Activated CD4-positive, alpha-beta memory T cell treated with anti-CD3 and anti-CD28 coated beads, Interleukin-2, amount 10 ng/mL, durations not matched to agents 7 days and 5 days (primary cell): ENCODE results near the gene MS4A6E. TPM values are rescaled to one million over a fixed set of nuclear protein-coding genes. Genes with fewer than 3 reads are reported as not detected.
"Not testable (repeated sequence)": the region's sequence is repeated elsewhere in the genome, so short reads cannot be mapped to it uniquely, and the experiment has no call there.

ENCODE experiments used
- CTCF ChIA-PET: fragments of 350-600 bp; sonication (Branson Sonifier 250); formaldehyde crosslinking; loops from one replicate; lab custom pipeline; 2021; ENCODE audit warnings: antibody characterized with exemption, inconsistent platforms; lab: Charles Lee
- POLR2A ChIA-PET: fragments of 350-600 bp; sonication (Branson Sonifier 250); formaldehyde crosslinking; loops from one replicate; lab custom pipeline; 2021; ENCODE audit warnings: antibody characterized with exemption; lab: Charles Lee
- DNase-seq: peaks from one replicate; pipeline ENCODE4 v3.0.0-alpha.2; 2020
- H3K27ac Mint-ChIP-seq: one replicate; pipeline ENCODE4 v1.8.0; 2021; ENCODE audit warnings: mild to moderate bottlenecking, mixed read lengths
- H3K27me3 Mint-ChIP-seq: one replicate; pipeline ENCODE4 v1.8.0; 2021; ENCODE audit warnings: mixed read lengths
- H3K36me3 Mint-ChIP-seq: one replicate; pipeline ENCODE4 v1.8.0; 2021; ENCODE audit warnings: low read depth, mixed read lengths
- H3K4me1 Mint-ChIP-seq: one replicate; pipeline ENCODE4 v1.8.0; 2021; ENCODE audit warnings: mixed read lengths
- H3K4me3 Mint-ChIP-seq: one replicate; pipeline ENCODE4 v1.8.0; 2021; ENCODE audit warnings: mild to moderate bottlenecking, mixed read lengths
- H3K9me3 Mint-ChIP-seq: one replicate; pipeline ENCODE4 v1.8.0; 2021; ENCODE audit warnings: mixed read lengths
- total RNA-seq, 2 experiments: library from RNA; stranded (reverse); gene quantifications; one replicate each; pipeline ENCODE4 v1.2.3, GENCODE V29; 2021

The MS4A6E gene
- not detected for total RNA-seq

- H3K27ac Mint-ChIP-seq = no peak within 1 kb of the TSS
- ChIA-PET CTCF (no interaction called here), POLR2A (no interaction called here)
- H3K9me3 Mint-ChIP-seq = no peaks in the 10 kb centered on the region
- H3K36me3 Mint-ChIP-seq = no peaks in the 10 kb centered on the region
- DNase-seq = no peak
- no peaks in the 10 kb centered on the region for H3K4me1 Mint-ChIP-seq
- H3K4me3 Mint-ChIP-seq = no peak within 1 kb of the TSS
- no peaks in the 10 kb centered on the region for H3K27me3 Mint-ChIP-seq
Measured at GRCh38 chr11:60326955-60327354, at the start of gene MS4A6E. Gene MS4A6E (plus strand): TSS chr11:60327255. CDS start chr11:60334896, 7,641 bp downstream.

GRCh38 chr11:60280412-60280811, 46.6 kb upstream of the MS4A6E start, which contains the start of gene MS4A4A:
Gene MS4A4A (plus strand): TSS chr11:60280666. CDS start chr11:60280676, 10 bp downstream.
- H3K36me3 Mint-ChIP-seq = no peaks in the 10 kb centered on the region
- no peaks in the 10 kb centered on the region for H3K4me1 Mint-ChIP-seq
- CTCF ChIA-PET = no interaction called here
- no peak within 1 kb of the TSS for H3K4me3 Mint-ChIP-seq
- no peak for DNase-seq
- POLR2A ChIA-PET = no interaction called here
- H3K9me3 Mint-ChIP-seq = no peaks in the 10 kb centered on the region
- H3K27ac Mint-ChIP-seq = no peak within 1 kb of the TSS
- H3K27me3 Mint-ChIP-seq = peaks cover 18% of the 10 kb centered on the region

- Mint-ChIP-seq H3K4me1 (no peaks in the 10 kb centered on the region), H3K27me3 (peaks cover 18% of the 10 kb centered on the region), H3K27ac (no peak overlapping the region), H3K9me3 (no peaks in the 10 kb centered on the region), H3K36me3 (no peaks in the 10 kb centered on the region), H3K4me3 (no peak overlapping the region)
- ChIA-PET CTCF (no interaction called here), POLR2A (no interaction called here)
- DNase-seq = no peak
Measured at GRCh38 chr11:60281485-60281884, 45.6 kb upstream of the MS4A6E start.

- no peak overlapping the region for H3K4me3 Mint-ChIP-seq
- no peaks in the 10 kb centered on the region for H3K36me3 Mint-ChIP-seq
- no peaks in the 10 kb centered on the region for H3K9me3 Mint-ChIP-seq
- POLR2A ChIA-PET = no interaction called here
- CTCF ChIA-PET = no interaction called here
- no peak overlapping the region for H3K27ac Mint-ChIP-seq
- H3K4me1 Mint-ChIP-seq = no peaks in the 10 kb centered on the region
- peaks cover 16% of the 10 kb centered on the region for H3K27me3 Mint-ChIP-seq
- DNase-seq = no peak
Measured at GRCh38 chr11:60282286-60282685, 44.8 kb upstream of the MS4A6E start.

- POLR2A ChIA-PET, H3K4me3 Mint-ChIP-seq, DNase-seq, CTCF ChIA-PET, H3K27ac Mint-ChIP-seq, H3K27me3 Mint-ChIP-seq, H3K9me3 Mint-ChIP-seq, H3K36me3 Mint-ChIP-seq, H3K4me1 Mint-ChIP-seq: not testable (repeated sequence)
Measured at GRCh38 chr11:60285411-60286126, 41.5 kb upstream of the MS4A6E start.

GRCh38 chr11:60288531-60288930, 38.5 kb upstream of the MS4A6E start:
- no peaks in the 10 kb centered on the region for H3K9me3 Mint-ChIP-seq
- ChIA-PET CTCF (no interaction called here), POLR2A (no interaction called here)
- H3K4me3 Mint-ChIP-seq = no peak overlapping the region
- no peak overlapping the region for H3K27ac Mint-ChIP-seq
- H3K4me1 Mint-ChIP-seq = no peaks in the 10 kb centered on the region
- H3K27me3 Mint-ChIP-seq = peaks cover 6% of the 10 kb centered on the region
- DNase-seq = no peak
- H3K36me3 Mint-ChIP-seq = no peaks in the 10 kb centered on the region

GRCh38 chr11:60292145-60292544, 34.9 kb upstream of the MS4A6E start:
- no peaks in the 10 kb centered on the region for H3K4me1 Mint-ChIP-seq
- DNase-seq = no peak
- no peaks in the 10 kb centered on the region for H3K9me3 Mint-ChIP-seq
- H3K36me3 Mint-ChIP-seq = no peaks in the 10 kb centered on the region
- H3K27ac Mint-ChIP-seq = no peak overlapping the region
- no peak overlapping the region for H3K4me3 Mint-ChIP-seq
- peaks cover 13% of the 10 kb centered on the region for H3K27me3 Mint-ChIP-seq
- CTCF ChIA-PET = no interaction called here
- POLR2A ChIA-PET = no interaction called here

- no peaks in the 10 kb centered on the region for H3K36me3 Mint-ChIP-seq
- ChIA-PET POLR2A (no interaction called here), CTCF (no interaction called here)
- no peaks in the 10 kb centered on the region for H3K9me3 Mint-ChIP-seq
- H3K27me3 Mint-ChIP-seq = peaks cover 13% of the 10 kb centered on the region
- H3K27ac Mint-ChIP-seq = no peak overlapping the region
- no peaks in the 10 kb centered on the region for H3K4me1 Mint-ChIP-seq
- no peak overlapping the region for H3K4me3 Mint-ChIP-seq
- DNase-seq = no peak
Measured at GRCh38 chr11:60301178-60301577, 25.9 kb upstream of the MS4A6E start.

GRCh38 chr11:60301884-60302283, 25.2 kb upstream of the MS4A6E start:
- CTCF ChIA-PET, H3K9me3 Mint-ChIP-seq, H3K27me3 Mint-ChIP-seq: not testable (repeated sequence)

GRCh38 chr11:60303661-60304060, 23.4 kb upstream of the MS4A6E start:
- DNase-seq = no peak
- Mint-ChIP-seq H3K36me3 (no peaks in the 10 kb centered on the region), H3K4me3 (no peak overlapping the region), H3K4me1 (no peaks in the 10 kb centered on the region), H3K9me3 (no peaks in the 10 kb centered on the region), H3K27ac (no peak overlapping the region), H3K27me3 (peaks cover 8% of the 10 kb centered on the region)
- POLR2A ChIA-PET = no interaction called here
- CTCF ChIA-PET = no interaction called here

More at GRCh38 chr11:60301884-60302283, 25.2 kb upstream of the MS4A6E start:
- H3K27ac Mint-ChIP-seq, DNase-seq, H3K4me1 Mint-ChIP-seq, H3K36me3 Mint-ChIP-seq, H3K4me3 Mint-ChIP-seq, POLR2A ChIA-PET: not testable (repeated sequence)

- Mint-ChIP-seq H3K4me1 (no peaks in the 10 kb centered on the region), H3K4me3 (no peak overlapping the region), H3K36me3 (no peaks in the 10 kb centered on the region), H3K9me3 (no peaks in the 10 kb centered on the region), H3K27ac (no peak overlapping the region), H3K27me3 (peaks cover 8% of the 10 kb centered on the region)
- POLR2A ChIA-PET = no interaction called here
- CTCF ChIA-PET = no interaction called here
- DNase-seq = no peak
Measured at GRCh38 chr11:60305906-60306619, 21.0 kb upstream of the MS4A6E start.

GRCh38 chr11:60307507-60308195, 19.4 kb upstream of the MS4A6E start:
- Mint-ChIP-seq H3K27me3 (peaks cover 8% of the 10 kb centered on the region), H3K27ac (peak overlapping the region; percentile 7)

GRCh38 chr11:60310407-60310998, 16.6 kb upstream of the MS4A6E start:
- Mint-ChIP-seq H3K27ac (no peak overlapping the region), H3K36me3 (no peaks in the 10 kb centered on the region), H3K9me3 (no peaks in the 10 kb centered on the region), H3K4me1 (no peaks in the 10 kb centered on the region), H3K27me3 (no peaks in the 10 kb centered on the region), H3K4me3 (no peak overlapping the region)
- ChIA-PET CTCF (no interaction called here), POLR2A (no interaction called here)
- DNase-seq = no peak

More at GRCh38 chr11:60307507-60308195, 19.4 kb upstream of the MS4A6E start:
- ChIA-PET CTCF (no interaction called here), POLR2A (no interaction called here)
- no peak for DNase-seq
- no peaks in the 10 kb centered on the region for H3K9me3 Mint-ChIP-seq
- H3K4me3 Mint-ChIP-seq = no peak overlapping the region
- no peaks in the 10 kb centered on the region for H3K4me1 Mint-ChIP-seq
- no peaks in the 10 kb centered on the region for H3K36me3 Mint-ChIP-seq
